Natural killer cell (primary cell): ENCODE measurements around the gene ZNF532. TPM values are rescaled to one million over a fixed set of nuclear protein-coding genes. Genes with fewer than 3 reads are reported as not detected.

Experiments
- ATAC-seq, 3 donors: fragments of 150-1000 bp in 2 of 3; fragments of 200-7000 bp in 1 of 3; cut with Tn5 transposase; 1 replicate in 1 of 3; 2 replicates in 2 of 3; pipeline ENCODE4 v1.10.0; 2021; ENCODE audit warnings: mild to moderate bottlenecking in 2 of 3, moderate library complexity in 2 of 3
- DNase-seq, 2 donors: peaks; one replicate each; pipeline versions ENCODE4 v3.0.0 to v3.0.0-alpha.2; 2013 to 2021; ENCODE audit warnings: mixed read lengths in 1 of 2
- H3K27ac ChIP-seq: one replicate; pipeline ENCODE4 v1.5.1; 2013; ENCODE audit warnings: mild to moderate bottlenecking, low read length
- H3K27me3 ChIP-seq: one replicate; pipeline ENCODE4 v1.6.1; 2013; ENCODE audit warnings: low read length; ENCODE audit not compliant: control insufficient read depth, insufficient read depth
- H3K36me3 ChIP-seq: one replicate; pipeline ENCODE4 v1.6.1; 2013; ENCODE audit warnings: low read length; ENCODE audit not compliant: control insufficient read depth, insufficient read depth
- H3K4me1 ChIP-seq: one replicate; pipeline ENCODE4 v1.6.1; 2013; ENCODE audit warnings: low read length; ENCODE audit not compliant: control insufficient read depth, insufficient read depth
- H3K4me3 ChIP-seq: one replicate; pipeline ENCODE4 v1.5.1; 2013; ENCODE audit warnings: low read length
- H3K9me3 ChIP-seq: one replicate; pipeline ENCODE4 v1.6.1; 2013; ENCODE audit warnings: low read length; ENCODE audit not compliant: control insufficient read depth, insufficient read depth
- H3K27ac Mint-ChIP-seq, 2 donors: one replicate each; pipeline ENCODE4 v1.8.0; 2022; ENCODE audit warnings: mild to moderate bottlenecking in 2 of 2, mixed read lengths in 2 of 2, moderate library complexity in 1 of 2
- H3K27me3 Mint-ChIP-seq, 2 donors: one replicate each; pipeline ENCODE4 v1.8.0; 2022; ENCODE audit warnings: low read depth in 2 of 2, mixed read lengths in 2 of 2
- H3K36me3 Mint-ChIP-seq: one replicate; pipeline ENCODE4 v1.8.0; 2022; ENCODE audit warnings: mixed read lengths
- H3K4me1 Mint-ChIP-seq, 2 donors: one replicate each; pipeline ENCODE4 v1.8.0; 2022; ENCODE audit warnings: mixed read lengths in 2 of 2
- H3K4me3 Mint-ChIP-seq: one replicate; pipeline ENCODE4 v1.8.0; 2022; ENCODE audit warnings: mild to moderate bottlenecking, moderate library complexity, mixed read lengths
- H3K9me3 Mint-ChIP-seq, 2 donors: one replicate each; pipeline ENCODE4 v1.8.0; 2022; ENCODE audit warnings: mixed read lengths in 2 of 2
- WGBS: methylation state at CpG from one replicate; pipeline ENCODE4 v1.1.7; 2013; ENCODE audit warnings: missing lambda C conversion rate; ENCODE audit not compliant: insufficient coverage; 5-methylcytosine and 5-hydroxymethylcytosine counted together
- intact Hi-C: fragments of 100-400 bp; cut with micrococcal nuclease; formaldehyde crosslinking; loops from one replicate; pipeline ENCODE4 v1.14.2; 2022
- total RNA-seq, 4 donors: library from RNA; stranded (reverse); fragments of 120-200 nt in 1 of 4; gene quantifications; one replicate each; pipeline versions ENCODE4 v1.2.3 to v1.2.4, GENCODE V29; 2013 to 2022
- TF ChIP-seq, protein P1 (sequence below): fragments of 200-600 bp; IDR thresholded peaks from one replicate; pipeline ENCODE4 v1.8.0; 2022; ENCODE audit warnings: antibody characterized with exemption

The ZNF532 gene
- total RNA-seq, 3 donors from 2014 or later (not counting 1 experiment from before 2014, with no cell fraction given), result 4.8 to 28.5 (median 6.1) TPM

GRCh38 chr18:58951986-58952702 is 87.5 kb downstream of the ZNF532 start:
- Mint-ChIP-seq H3K9me3 (no peaks in the 10 kb centered on the region), H3K27ac (no peak overlapping the region), H3K27me3 (peaks cover 0 to 10% of the 10 kb centered on the region in 2 donors), H3K36me3 (no peaks in the 10 kb centered on the region), H3K4me1 (no peaks in the 10 kb centered on the region), H3K4me3 (no peak overlapping the region)
- no peak for ATAC-seq
- no peak overlapping the region for H3K4me3 ChIP-seq
- H3K9me3 ChIP-seq, result no peaks in the 10 kb centered on the region
- WGBS, result 73% methylated on average over 3 of the region's 4 CpGs
- H3K36me3 ChIP-seq, result no peaks in the 10 kb centered on the region
- TF ChIP-seq, protein P1, sequence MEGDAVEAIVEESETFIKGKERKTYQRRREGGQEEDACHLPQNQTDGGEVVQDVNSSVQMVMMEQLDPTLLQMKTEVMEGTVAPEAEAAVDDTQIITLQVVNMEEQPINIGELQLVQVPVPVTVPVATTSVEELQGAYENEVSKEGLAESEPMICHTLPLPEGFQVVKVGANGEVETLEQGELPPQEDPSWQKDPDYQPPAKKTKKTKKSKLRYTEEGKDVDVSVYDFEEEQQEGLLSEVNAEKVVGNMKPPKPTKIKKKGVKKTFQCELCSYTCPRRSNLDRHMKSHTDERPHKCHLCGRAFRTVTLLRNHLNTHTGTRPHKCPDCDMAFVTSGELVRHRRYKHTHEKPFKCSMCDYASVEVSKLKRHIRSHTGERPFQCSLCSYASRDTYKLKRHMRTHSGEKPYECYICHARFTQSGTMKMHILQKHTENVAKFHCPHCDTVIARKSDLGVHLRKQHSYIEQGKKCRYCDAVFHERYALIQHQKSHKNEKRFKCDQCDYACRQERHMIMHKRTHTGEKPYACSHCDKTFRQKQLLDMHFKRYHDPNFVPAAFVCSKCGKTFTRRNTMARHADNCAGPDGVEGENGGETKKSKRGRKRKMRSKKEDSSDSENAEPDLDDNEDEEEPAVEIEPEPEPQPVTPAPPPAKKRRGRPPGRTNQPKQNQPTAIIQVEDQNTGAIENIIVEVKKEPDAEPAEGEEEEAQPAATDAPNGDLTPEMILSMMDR, result no peak
- DNase-seq, result no peak
- H3K4me1 ChIP-seq, result peaks cover 4% of the 10 kb centered on the region
- H3K27me3 ChIP-seq, result no peaks in the 10 kb centered on the region
- intact Hi-C loops, result no loop called here
- H3K27ac ChIP-seq, result no peak overlapping the region

DNA sequence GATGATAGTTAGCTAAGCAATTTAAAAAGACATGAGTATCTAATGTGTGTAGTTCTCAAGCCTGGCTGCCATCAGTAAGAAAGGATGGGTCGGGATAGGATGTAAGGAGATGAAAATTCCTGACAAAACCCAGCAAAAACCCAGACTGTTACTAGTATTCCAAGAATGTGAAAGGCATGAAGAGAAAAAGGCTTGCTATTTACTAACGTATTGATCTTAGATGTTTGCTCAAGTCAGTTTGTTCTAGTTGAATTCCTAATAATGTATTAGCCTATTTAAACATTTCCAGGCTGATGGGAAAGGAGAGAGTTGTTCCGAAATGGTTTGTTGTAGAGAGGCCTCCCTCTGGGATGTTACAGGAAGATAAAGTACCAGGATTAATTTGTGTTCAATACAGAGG is 88.2 kb downstream of the ZNF532 start:
- TF ChIP-seq, protein P1, result no peak
- no peak overlapping the region for H3K4me3 ChIP-seq
- Mint-ChIP-seq H3K9me3 (no peaks in the 10 kb centered on the region), H3K27me3 (peaks cover 0 to 10% of the 10 kb centered on the region in 2 donors), H3K27ac (no peak overlapping the region), H3K4me1 (no peaks in the 10 kb centered on the region), H3K36me3 (no peaks in the 10 kb centered on the region), H3K4me3 (no peak overlapping the region)
- no peaks in the 10 kb centered on the region for H3K27me3 ChIP-seq
- no peak overlapping the region for H3K27ac ChIP-seq
- DNase-seq (no peak), ATAC-seq (no peak)
- H3K9me3 ChIP-seq, result no peaks in the 10 kb centered on the region
- H3K4me1 ChIP-seq, result peaks cover 4% of the 10 kb centered on the region
- no peaks in the 10 kb centered on the region for H3K36me3 ChIP-seq
- intact Hi-C loops, result no loop called here
- WGBS, result 80% methylated on average over 1 of the region's 3 CpGs

DNA sequence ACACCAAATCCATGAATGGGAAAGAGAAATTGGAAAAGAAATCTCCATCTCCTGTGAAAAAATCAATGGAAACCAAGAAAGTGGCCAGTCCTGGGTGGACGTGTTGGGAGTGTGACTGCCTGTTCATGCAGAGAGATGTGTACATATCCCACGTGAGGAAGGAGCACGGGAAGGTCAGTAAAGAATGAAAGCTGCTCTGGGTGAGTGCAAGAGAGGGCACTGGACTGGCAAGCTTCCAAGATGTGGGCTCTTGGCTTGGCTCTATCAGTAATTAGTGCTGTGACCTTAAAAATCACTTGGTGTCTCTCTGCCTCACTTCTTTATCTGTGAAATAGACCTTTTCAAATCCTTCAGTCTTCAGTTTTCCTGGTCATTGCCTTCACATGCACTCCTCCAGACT is 89.0 kb downstream of the ZNF532 start:
- Histone ChIP-seq H3K36me3 (no peaks in the 10 kb centered on the region), H3K27ac (no peak overlapping the region), H3K4me3 (no peak overlapping the region), H3K4me1 (peaks cover 4% of the 10 kb centered on the region), H3K9me3 (no peaks in the 10 kb centered on the region), H3K27me3 (no peaks in the 10 kb centered on the region)
- DNase-seq, result no peak
- Mint-ChIP-seq H3K4me1 (no peaks in the 10 kb centered on the region), H3K9me3 (no peaks in the 10 kb centered on the region), H3K27ac (no peak overlapping the region), H3K4me3 (no peak overlapping the region), H3K27me3 (peaks cover 0 to 10% of the 10 kb centered on the region in 2 donors), H3K36me3 (no peaks in the 10 kb centered on the region)
- no peak for ATAC-seq
- intact Hi-C loops, result no loop called here
- TF ChIP-seq, protein P1, result no peak
- WGBS, result 78% methylated on average over 3 of the region's 3 CpGs

GRCh38 chr18:58955001-58955400 is 90.3 kb downstream of the ZNF532 start:
- Histone ChIP-seq H3K4me3 (no peak overlapping the region), H3K27me3 (no peaks in the 10 kb centered on the region), H3K27ac (no peak overlapping the region), H3K4me1 (peaks cover 4% of the 10 kb centered on the region), H3K36me3 (no peaks in the 10 kb centered on the region), H3K9me3 (no peaks in the 10 kb centered on the region)
- intact Hi-C loops, result no loop called here
- H3K9me3 Mint-ChIP-seq, result no peaks in the 10 kb centered on the region
- no peak overlapping the region for H3K27ac Mint-ChIP-seq
- no peaks in the 10 kb centered on the region for H3K4me1 Mint-ChIP-seq
- 98% methylated on average over 3 of the region's 6 CpGs for WGBS
- ATAC-seq (no peak), DNase-seq (no peak)
- TF ChIP-seq, protein P1, result no peak
- peaks cover 0 to 7% of the 10 kb centered on the region in 2 donors for H3K27me3 Mint-ChIP-seq
- H3K36me3 Mint-ChIP-seq, result no peaks in the 10 kb centered on the region
- no peak overlapping the region for H3K4me3 Mint-ChIP-seq
